Neural cell (in vitro differentiated cells): ENCODE measurements around the gene OXSR1. TPM values are rescaled to one million over a fixed set of nuclear protein-coding genes. Genes with fewer than 3 reads are reported as not detected.
"Not testable (repeated sequence)": the region's sequence is repeated elsewhere in the genome, so short reads cannot be mapped to it uniquely, and the experiment has no call there.

Experiments
- H2AFZ ChIP-seq: fragments of 200-600, 300-800 bp; sonication (generic), shearing (Covaris generic); 2 replicates; pipeline ENCODE4 v1.6.0; 2014; ENCODE audit warnings: low read depth, mild to moderate bottlenecking, antibody characterized with exemption, low read length, moderate library complexity
- H3F3A ChIP-seq: fragments of 200-600 bp; shearing (Covaris generic); 2 replicates; pipeline ENCODE4 v1.6.1; 2016; ENCODE audit warnings: mild to moderate bottlenecking, moderate library complexity, mixed read lengths, antibody characterized with exemption, low read length; ENCODE audit not compliant: insufficient read depth, poor library complexity, severe bottlenecking
- H3K27ac ChIP-seq: fragments of 200-600, 300-800 bp; sonication (generic), shearing (Covaris generic); 2 replicates; pipeline ENCODE4 v1.5.1; 2014; ENCODE audit warnings: mild to moderate bottlenecking, low read length, moderate library complexity
- H3K27me3 ChIP-seq: fragments of 300-800, 200-600 bp; sonication (generic), shearing (Covaris generic); 2 replicates; pipeline ENCODE4 v1.6.0; 2014; ENCODE audit warnings: mild to moderate bottlenecking, low read depth, low read length, moderate library complexity; ENCODE audit not compliant: insufficient read depth
- H3K36me3 ChIP-seq: fragments of 300-800, 200-600 bp; sonication (generic), shearing (Covaris generic); 2 replicates; pipeline ENCODE4 v1.5.1; 2014; ENCODE audit warnings: mild to moderate bottlenecking, antibody characterized with exemption, low read length, moderate library complexity; ENCODE audit not compliant: insufficient read depth
- H3K4me2 ChIP-seq: fragments of 300-800, 200-600 bp; sonication (generic), shearing (Covaris generic); 2 replicates; pipeline ENCODE4 v1.6.0; 2014; ENCODE audit warnings: mild to moderate bottlenecking, low read length
- H3K4me3 ChIP-seq: fragments of 300-800, 200-600 bp; sonication (generic), shearing (Covaris generic); 2 replicates; pipeline ENCODE4 v1.5.1; 2014; ENCODE audit warnings: mild to moderate bottlenecking, low read length, moderate library complexity
- H3K79me2 ChIP-seq: fragments of 200-600 bp; shearing (Covaris generic); replicated peaks from 2 replicates; pipeline ENCODE4 v1.6.0; 2014; ENCODE audit warnings: mild to moderate bottlenecking, low read length, moderate library complexity; ENCODE audit not compliant: insufficient read depth
- H3K9ac ChIP-seq: fragments of 300-800, 200-600 bp; sonication (generic), shearing (Covaris generic); 2 replicates; pipeline ENCODE4 v1.6.1; 2016; ENCODE audit warnings: mild to moderate bottlenecking, low read length, mixed read lengths
- H3K9me2 ChIP-seq: fragments of 200-600 bp; shearing (Covaris generic); 2 replicates; pipeline ENCODE4 v1.6.1; 2016; ENCODE audit warnings: mild to moderate bottlenecking, low read length, mixed read lengths; ENCODE audit not compliant: insufficient read depth
- H3K9me3 ChIP-seq: fragments of 200-600, 300-800 bp; sonication (generic), shearing (Covaris generic); 2 replicates; pipeline ENCODE4 v1.6.1; 2016; ENCODE audit warnings: mild to moderate bottlenecking, mixed run types, low read length, moderate library complexity, mixed read lengths
- H4K20me1 ChIP-seq: fragments of 200-600 bp; shearing (Covaris generic); 2 replicates; pipeline ENCODE4 v1.6.1; 2016; ENCODE audit warnings: mild to moderate bottlenecking, mixed run types; ENCODE audit not compliant: insufficient read depth
- CTCF ChIP-seq: fragments of 450-650 bp; IDR thresholded peaks from 2 replicates; pipeline ENCODE4 v1.5.1; 2014; ENCODE audit warnings: antibody characterized with exemption, mild to moderate bottlenecking, moderate library complexity; ENCODE audit not compliant: poor library complexity, severe bottlenecking
- EP300 ChIP-seq: fragments of 450-650 bp; conservative IDR thresholded peaks from 2 replicates; pipeline ENCODE4 v1.6.1; 2014; ENCODE audit warnings: antibody characterized with exemption, mild to moderate bottlenecking, moderate library complexity; ENCODE audit not compliant: poor library complexity, severe bottlenecking
- EZH2 ChIP-seq: fragments of 200-600, 300-800 bp; shearing (Covaris generic), sonication (generic); IDR thresholded peaks from 2 replicates; pipeline ENCODE4 v1.6.1; 2014; ENCODE audit warnings: antibody characterized with exemption, low read length, borderline replicate concordance, mild to moderate bottlenecking; ENCODE audit not compliant: insufficient read depth, poor library complexity, severe bottlenecking
- MXI1 ChIP-seq: fragments of 450-650 bp; conservative IDR thresholded peaks from 2 replicates; pipeline ENCODE4 v1.6.1; 2014; ENCODE audit warnings: antibody characterized with exemption, mild to moderate bottlenecking; ENCODE audit not compliant: poor library complexity, severe bottlenecking
- POLR2AphosphoS5 ChIP-seq: IDR thresholded peaks from 2 replicates; pipeline ENCODE4 v1.6.1; 2012
- RAD21 ChIP-seq: fragments of 450-650 bp; conservative IDR thresholded peaks from 2 replicates; pipeline ENCODE4 v1.6.1; 2014; ENCODE audit warnings: antibody characterized with exemption, mild to moderate bottlenecking, moderate library complexity
- REST ChIP-seq: IDR thresholded peaks from 2 replicates; pipeline ENCODE4 v1.6.1; 2012; ENCODE audit warnings: borderline replicate concordance
- SMC3 ChIP-seq: fragments of 450-650 bp; conservative IDR thresholded peaks from 2 replicates; pipeline ENCODE4 v1.6.1; 2014; ENCODE audit warnings: antibody characterized with exemption, mild to moderate bottlenecking, moderate library complexity; ENCODE audit not compliant: poor library complexity
- TAF1 ChIP-seq: IDR thresholded peaks from 2 replicates; pipeline ENCODE4 v1.6.1; 2012; ENCODE audit warnings: low read depth
- polyA plus RNA-seq: library from polyadenylated mRNA; depleted of rRNA; stranded (reverse); fragments of >200 nt; gene quantifications from 2 replicates; pipeline ENCODE4 v1.2.3, GENCODE V29; 2014

Gene OXSR1
- polyA plus RNA-seq, 1 donor from 2014 or later: 50.8 TPM

GRCh38 chr3:38135621-38136277 is 29.6 kb upstream of the OXSR1 start:
- H2AFZ ChIP-seq: peak overlapping the region; percentile 73
- peak overlapping the region; percentile 80 for H3K9ac ChIP-seq
- H3K9me2 ChIP-seq, H3F3A ChIP-seq, H3K79me2 ChIP-seq, H3K9me3 ChIP-seq, H3K36me3 ChIP-seq, H4K20me1 ChIP-seq: not testable (repeated sequence)
- peaks cover 20% of the 10 kb centered on the region for H3K27me3 ChIP-seq
- peak; percentile 20 for TF ChIP-seq MXI1
- H3K4me2 ChIP-seq: peak overlapping the region; percentile 82
- peak overlapping the region; percentile 93 for H3K4me3 ChIP-seq
- peak overlapping the region; percentile 42 for H3K27ac ChIP-seq

- H3K9ac ChIP-seq: peak overlapping the region; percentile 80
- H3K27ac ChIP-seq: peak overlapping the region; percentile 42
- H3F3A ChIP-seq: no peaks in the 10 kb centered on the region
- H3K9me3 ChIP-seq: no peaks in the 10 kb centered on the region
- H3K79me2 ChIP-seq: peaks cover 7% of the 10 kb centered on the region
- no peaks in the 10 kb centered on the region for H3K9me2 ChIP-seq
- H3K4me2 ChIP-seq: peak overlapping the region; percentile 82
- H2AFZ ChIP-seq: peak overlapping the region; percentile 73
- peak overlapping the region; percentile 93 for H3K4me3 ChIP-seq
- H4K20me1 ChIP-seq: no peaks in the 10 kb centered on the region
- peaks cover 20% of the 10 kb centered on the region for H3K27me3 ChIP-seq
- no peaks in the 10 kb centered on the region for H3K36me3 ChIP-seq
- no peak for TF ChIP-seq EP300
- TF ChIP-seq MXI1: no peak
- TF ChIP-seq POLR2AphosphoS5: no peak
- no peak for TF ChIP-seq EZH2
- no peak for TF ChIP-seq RAD21
- no peak for TF ChIP-seq REST
- TF ChIP-seq TAF1: no peak
- TF ChIP-seq SMC3: no peak
- no peak for TF ChIP-seq CTCF
Observed at GRCh38 chr3:38136393-38136776, 29.0 kb upstream of the OXSR1 start.
